OCI-M1 (cell line): ENCODE data around the gene POU3F2.

Source experiments
- DNase-seq: peaks from one replicate; lab custom pipeline; 2025; lab: John Stamatoyannopoulos, UW

Gene POU3F2

GRCh38 chr6:98834060-98835031, at the start of gene POU3F2:
Gene POU3F2, plus strand, starts transcription at chr6:98834574. Its CDS starts 300 bp downstream, at chr6:98834874.
- DNase-seq, result peak; percentile 99

GRCh38 chr6:98787435-98787834, 46.9 kb upstream of the POU3F2 start:
- no peak for DNase-seq

GRCh38 chr6:98787961-98788360, 46.4 kb upstream of the POU3F2 start:
- no peak for DNase-seq

- DNase-seq, result no peak
Measured at GRCh38 chr6:98794307-98794842, 40.0 kb upstream of the POU3F2 start.

GRCh38 chr6:98797217-98797994, 37.0 kb upstream of the POU3F2 start:
- no peak for DNase-seq

GRCh38 chr6:98800866-98801265, 33.5 kb upstream of the POU3F2 start:
- no peak for DNase-seq

GRCh38 chr6:98808541-98809210, 25.7 kb upstream of the POU3F2 start:
- DNase-seq, result no peak

- no peak for DNase-seq
Measured at GRCh38 chr6:98812220-98812619, 22.2 kb upstream of the POU3F2 start.

GRCh38 chr6:98816799-98817198, 17.6 kb upstream of the POU3F2 start:
- DNase-seq, result no peak

GRCh38 chr6:98821756-98822405, 12.5 kb upstream of the POU3F2 start:
- DNase-seq, result no peak

GRCh38 chr6:98823428-98824161, 10.8 kb upstream of the POU3F2 start:
- no peak for DNase-seq

- DNase-seq, result no peak
Measured at GRCh38 chr6:98824162-98824901, 10.0 kb upstream of the POU3F2 start.

GRCh38 chr6:98824902-98825599, 9.3 kb upstream of the POU3F2 start:
- no peak for DNase-seq

GRCh38 chr6:98825600-98826230, 8.7 kb upstream of the POU3F2 start:
- DNase-seq, result no peak

- DNase-seq, result no peak
Measured at GRCh38 chr6:98827295-98828159, 6.8 kb upstream of the POU3F2 start.

GRCh38 chr6:98828211-98828788, 6.1 kb upstream of the POU3F2 start:
- no peak for DNase-seq

- DNase-seq, result no peak
Measured at GRCh38 chr6:98828941-98829411, 5.4 kb upstream of the POU3F2 start.
